MV-4-11 (cell line): Measurements from ENCODE around the gene PRKCE.
"Not testable (repeated sequence)": the region's sequence is repeated elsewhere in the genome, so short reads cannot be mapped to it uniquely, and the experiment has no call there.

ENCODE experiments used
- DNase-seq: peaks from one replicate; lab custom pipeline; 2025; lab: John Stamatoyannopoulos, UW

PRKCE gene

DNA sequence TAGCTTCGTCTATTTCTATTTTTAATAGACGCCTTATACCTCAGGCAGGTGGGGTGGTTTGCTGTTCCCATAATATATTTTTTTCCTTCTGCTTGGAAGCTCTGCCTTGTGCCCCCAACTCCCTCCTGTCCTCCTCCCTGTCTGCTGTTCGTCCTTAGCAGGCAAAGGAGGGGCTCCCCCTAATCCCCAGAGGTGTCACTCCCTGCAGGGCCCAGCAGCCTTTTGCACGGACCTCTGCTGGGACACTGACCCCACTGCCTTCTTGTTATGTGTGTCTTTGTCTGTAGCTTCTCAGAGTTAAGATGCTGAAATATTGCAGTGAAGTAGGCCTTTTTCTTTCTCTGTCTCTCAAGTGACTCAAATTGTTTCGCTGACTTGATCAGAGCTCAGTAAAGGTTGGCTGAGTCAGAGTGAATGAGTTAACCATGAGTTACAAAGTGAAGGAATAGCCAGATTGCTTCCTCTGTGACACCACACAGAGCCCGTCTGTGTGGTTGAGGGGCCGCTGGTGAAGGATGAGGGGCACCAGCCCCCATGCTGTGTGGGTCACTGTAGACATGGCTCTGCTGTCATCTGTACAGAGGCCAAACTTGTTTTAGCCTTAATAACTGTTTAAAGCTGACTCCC, 47.7 kb downstream of the PRKCE start:
- DNase-seq = no peak

DNA sequence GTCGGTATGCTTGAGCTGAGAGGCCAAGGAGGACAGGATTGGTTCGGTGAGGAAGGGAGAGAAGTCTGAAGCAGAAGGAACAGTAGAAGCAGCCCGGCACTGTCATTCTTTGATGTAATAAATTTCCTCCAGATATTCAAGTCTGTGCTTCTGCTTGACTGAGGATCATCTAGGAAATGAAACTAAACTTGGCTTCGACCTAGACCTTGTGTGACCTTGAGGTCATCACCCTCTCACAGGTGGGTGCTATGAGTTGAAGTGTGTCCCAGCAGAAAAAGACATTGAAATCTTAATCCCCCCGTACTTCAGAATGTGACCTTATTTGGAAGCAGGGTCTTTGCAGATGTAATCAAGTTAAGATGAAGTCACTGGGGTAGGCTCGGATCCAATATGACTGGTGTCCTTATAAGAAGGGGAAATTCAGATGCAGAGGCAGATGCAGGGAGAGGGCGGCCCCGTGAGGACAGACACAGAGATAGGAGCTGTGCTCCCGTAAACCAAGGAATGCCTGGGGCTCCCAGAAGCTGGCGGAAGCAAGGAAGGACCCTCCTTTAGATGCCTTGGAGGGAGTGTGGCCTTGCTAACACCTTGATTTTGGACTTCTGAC, 49.0 kb downstream of the PRKCE start:
- no peak for DNase-seq

- no peak for DNase-seq
These were observed 53.8 kb downstream of the PRKCE start for GRCh38 chr2:45705233-45705632.

DNA sequence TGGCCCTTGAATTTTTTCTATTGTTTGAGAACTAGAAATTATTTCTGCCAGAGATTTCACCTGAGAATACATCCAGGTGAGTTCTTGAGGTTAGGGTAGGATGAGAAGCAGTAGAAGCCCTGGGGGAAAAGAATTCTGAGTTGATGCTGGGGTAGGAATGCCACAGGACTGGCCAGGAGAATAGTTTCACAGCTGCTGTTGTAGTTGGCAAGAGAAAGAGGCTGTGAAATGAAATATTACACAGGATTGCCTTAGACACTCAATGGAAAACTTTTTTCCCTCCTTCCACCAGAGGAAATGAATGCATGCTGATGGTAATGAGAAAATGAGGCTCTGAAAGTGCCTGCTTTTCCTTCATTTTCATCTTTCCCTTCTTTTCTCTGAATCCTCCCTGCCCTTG, 54.6 kb downstream of the PRKCE start:
- no peak for DNase-seq

DNA sequence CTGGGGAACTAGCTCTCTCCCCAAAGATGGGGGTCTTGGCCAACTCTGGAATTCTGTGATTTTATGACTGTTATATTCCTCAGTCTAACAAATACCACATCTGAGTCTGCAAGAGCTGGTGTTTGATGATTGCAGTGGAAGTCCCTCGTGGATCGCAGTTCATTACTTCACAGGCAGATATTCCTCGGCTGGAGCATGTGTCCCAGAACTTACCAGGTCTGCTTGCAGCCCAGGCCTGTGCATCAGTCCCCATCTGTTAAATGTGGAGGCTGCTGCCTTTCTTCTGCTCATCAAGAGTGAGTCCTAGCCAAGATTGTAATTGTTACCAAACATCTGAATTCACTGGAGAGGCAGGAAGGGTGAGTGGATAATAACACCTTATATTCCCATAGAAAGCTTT, 55.5 kb downstream of the PRKCE start:
- DNase-seq = no peak

DNA sequence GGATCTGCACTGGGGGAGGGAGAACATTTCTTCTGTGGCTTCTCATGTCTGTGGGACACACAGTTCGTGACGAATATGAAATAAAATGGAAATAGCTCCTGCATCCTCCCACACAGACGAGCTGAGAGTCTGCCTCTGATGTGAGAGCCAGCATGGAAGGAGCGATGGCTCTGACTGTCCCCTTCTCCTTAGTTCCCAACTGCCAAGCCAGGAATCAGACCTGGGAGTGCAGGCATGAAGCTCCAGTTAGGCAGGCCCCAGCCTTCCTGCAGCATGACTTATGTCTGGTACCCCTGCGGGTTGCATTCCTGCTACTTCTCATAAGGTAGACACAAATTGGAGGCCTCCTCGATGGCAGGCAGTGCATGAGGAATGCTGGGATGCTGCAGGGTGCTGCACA, 56.2 kb downstream of the PRKCE start:
- DNase-seq = no peak

DNA sequence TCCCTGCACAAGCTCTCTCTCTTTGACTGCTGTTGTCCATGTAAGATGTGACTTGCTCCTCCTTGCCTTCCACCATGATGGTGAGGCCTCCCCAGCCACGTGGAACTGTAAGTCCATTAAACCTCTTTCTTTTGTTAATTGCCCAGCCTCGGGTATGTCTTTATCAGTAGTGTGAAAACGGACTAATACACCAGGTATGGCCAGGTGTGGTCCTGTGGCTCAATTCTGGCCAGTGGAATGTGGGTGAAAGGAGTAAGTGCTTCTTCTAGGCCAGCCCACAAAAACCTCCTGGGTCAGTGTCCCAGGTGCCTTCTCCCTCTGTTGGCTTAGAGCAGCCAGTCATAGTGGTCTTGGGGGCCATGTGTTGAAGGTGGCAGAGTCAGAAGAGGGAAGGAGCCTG, 57.0 kb downstream of the PRKCE start:
- no peak for DNase-seq

DNA sequence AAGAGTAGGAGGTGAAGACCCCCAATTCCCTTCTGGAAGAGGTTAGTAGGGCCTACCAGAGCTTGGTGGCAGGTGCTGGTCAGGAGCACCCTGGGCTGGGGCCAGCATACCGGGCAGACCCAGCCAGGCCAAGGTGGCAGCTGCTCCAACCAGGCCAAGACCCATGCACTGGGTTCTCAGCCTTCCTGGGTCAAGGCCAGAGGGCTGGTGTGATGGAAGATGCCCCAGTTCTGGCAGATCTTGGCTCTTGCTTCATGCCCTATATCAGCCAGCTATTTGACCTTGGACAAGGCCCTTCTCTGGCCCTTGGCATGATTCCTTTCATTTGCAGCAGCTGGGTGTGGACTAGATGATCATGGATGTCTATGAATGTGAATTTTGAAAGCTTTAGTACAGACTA, 57.7 kb downstream of the PRKCE start:
- DNase-seq = no peak

- DNase-seq = no peak
These were observed 59.0 kb downstream of the PRKCE start for GRCh38 chr2:45710468-45710867.

- no peak for DNase-seq
These were observed 59.7 kb downstream of the PRKCE start for GRCh38 chr2:45711224-45711623.

- no peak for DNase-seq
These were observed 61.1 kb downstream of the PRKCE start for GRCh38 chr2:45712570-45712969.

DNA sequence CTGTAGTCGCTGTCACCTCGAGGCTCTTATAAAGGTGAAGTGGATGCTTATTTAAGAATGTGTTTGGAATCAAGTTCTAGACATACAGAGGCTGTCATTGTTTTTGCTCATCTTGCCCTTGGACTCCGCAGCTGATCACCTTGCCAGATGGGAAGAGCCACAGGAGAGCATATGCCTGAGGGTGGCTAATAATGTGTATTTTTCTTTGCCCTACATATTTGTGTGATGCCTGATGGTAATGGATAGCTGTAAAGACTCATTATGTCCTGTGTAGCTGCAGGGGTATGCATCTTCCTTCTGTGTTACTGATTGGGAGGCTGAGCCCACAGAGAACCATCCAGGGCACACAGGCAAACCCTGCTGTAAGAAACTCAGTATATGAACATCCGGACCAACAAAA, 61.7 kb downstream of the PRKCE start:
- DNase-seq = no peak

DNA sequence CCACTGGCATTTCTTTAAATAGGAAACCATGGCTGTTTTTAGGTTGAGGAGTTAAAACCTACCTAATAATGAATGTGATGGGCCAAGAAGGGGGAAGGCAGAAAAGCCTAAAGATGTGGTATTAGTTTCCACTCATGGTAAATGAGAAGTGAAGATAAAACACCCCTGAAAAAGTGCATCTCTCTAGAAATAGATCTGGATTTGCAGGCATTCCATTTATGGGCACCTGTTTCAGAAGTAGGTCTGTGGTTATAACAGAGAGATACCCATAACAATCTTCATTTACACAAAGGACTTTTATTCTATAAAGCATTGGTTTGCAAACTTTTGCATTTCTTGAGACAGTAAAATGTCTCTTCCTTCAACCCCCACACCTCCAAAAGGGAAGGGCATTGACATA, 62.1 kb downstream of the PRKCE start:
- no peak for DNase-seq

- no peak for DNase-seq
These were observed 63.2 kb downstream of the PRKCE start for GRCh38 chr2:45714679-45715078.

GRCh38 chr2:45715601-45716379, 64.3 kb downstream of the PRKCE start:
- DNase-seq = no peak

GRCh38 chr2:45716432-45716831, 65.0 kb downstream of the PRKCE start:
- not testable (repeated sequence) for DNase-seq

- DNase-seq = no peak
These were observed 65.4 kb downstream of the PRKCE start for GRCh38 chr2:45716915-45717314.

DNA sequence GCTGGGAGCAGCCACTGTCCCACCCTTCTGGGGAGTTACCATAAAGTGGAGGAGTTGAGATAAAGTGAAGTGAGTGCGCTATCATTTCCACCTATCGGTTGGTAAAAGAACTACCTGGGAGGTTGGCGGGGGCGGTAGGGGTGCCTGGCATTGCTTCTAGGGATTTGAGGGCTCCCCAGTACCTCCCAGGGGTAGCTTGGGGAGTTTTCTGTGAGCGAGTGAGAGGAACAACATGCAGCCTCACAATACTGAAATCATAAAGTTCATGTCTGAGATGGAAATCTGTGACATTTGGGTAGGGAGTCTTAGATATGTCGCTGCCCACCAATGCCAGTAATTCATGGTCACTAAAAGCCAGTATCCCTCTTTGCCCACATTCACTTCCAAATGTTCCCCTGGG, 68.7 kb downstream of the PRKCE start:
- no peak for DNase-seq

DNA sequence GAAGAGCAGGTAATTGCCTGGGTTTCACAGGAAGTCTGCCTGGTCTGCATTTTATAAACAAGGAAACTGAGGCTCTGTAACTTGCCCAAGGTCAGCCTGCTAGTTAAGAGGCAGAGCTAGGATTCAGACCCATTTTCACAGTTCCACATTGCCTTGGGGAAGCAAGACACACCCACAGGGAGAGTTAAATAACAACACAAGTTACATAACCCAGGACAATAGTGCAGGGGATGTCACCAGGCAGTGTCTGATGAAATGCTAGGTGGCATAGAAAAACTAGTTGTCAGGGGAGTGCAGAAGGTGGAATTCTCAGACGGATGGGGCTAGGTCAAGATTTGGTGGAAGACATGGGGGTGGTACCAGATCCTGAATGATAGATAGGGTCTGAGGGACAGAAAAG, 69.7 kb downstream of the PRKCE start:
- peak; percentile 30 for DNase-seq

GRCh38 chr2:45722477-45722876, 71.0 kb downstream of the PRKCE start:
- DNase-seq = no peak

DNA sequence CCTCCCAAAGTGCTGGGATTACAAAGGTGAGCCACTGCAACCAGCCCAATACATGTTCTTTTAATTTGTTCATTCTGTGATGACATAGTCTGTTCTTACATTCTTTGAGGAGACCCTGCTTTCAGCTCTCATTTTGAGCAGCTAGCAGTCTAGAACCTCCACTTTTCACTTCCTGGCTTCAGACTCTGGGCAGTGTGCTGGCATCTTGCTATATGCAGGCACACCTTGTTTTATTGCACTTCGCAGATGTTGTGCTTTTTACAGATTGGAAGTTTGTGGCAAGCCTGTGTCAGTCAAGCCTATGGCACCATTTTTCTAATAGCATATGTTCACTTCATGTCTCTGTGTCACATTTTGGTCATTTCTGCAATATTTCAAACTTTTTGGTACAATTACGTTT, 72.4 kb downstream of the PRKCE start:
- DNase-seq = no peak

DNA sequence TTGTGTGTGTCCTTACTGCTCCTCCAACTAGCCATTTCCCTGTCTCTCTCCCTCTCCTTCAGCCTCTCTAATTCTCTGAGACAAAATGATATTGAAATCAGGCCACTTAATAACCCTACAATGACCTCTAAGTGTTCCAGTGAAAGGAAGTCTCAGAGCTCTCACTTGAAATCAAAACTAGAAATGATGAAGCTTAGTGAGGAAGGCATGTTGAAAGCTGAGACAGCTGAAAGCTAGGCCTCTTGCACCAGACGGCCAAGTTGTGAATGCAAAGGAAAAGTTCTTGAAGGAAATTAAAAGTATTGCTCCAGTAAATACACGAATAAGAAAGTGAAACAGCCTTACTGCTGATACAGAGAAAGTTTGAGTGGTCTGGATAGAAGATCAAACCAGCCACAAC, 72.9 kb downstream of the PRKCE start:
- peak; percentile 48 for DNase-seq

- peak; percentile 53 for DNase-seq
These were observed 74.3 kb downstream of the PRKCE start for GRCh38 chr2:45725731-45726130.

DNA sequence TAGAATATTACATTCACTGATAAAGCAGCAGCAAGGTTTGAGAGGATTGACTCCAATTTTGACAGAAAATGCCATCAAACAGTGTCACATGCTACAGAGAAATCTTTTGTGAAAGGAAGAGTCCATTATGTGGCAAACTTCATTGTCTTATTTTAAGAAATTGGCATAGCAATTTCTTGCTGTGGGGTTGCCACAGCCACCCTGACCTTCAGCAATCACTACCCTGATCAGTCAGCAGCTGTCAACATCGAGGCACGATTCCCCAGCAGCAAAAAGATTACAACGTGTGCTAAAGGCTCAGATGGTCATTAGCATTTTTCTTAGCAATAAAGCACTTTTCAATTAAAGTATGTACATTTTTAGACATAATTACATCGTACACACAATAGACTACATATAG, 74.7 kb downstream of the PRKCE start:
- DNase-seq = no peak
